K562 (cell line): ENCODE measurements around the gene OSM. TPM values are rescaled to one million over a fixed set of nuclear protein-coding genes. Genes with fewer than 3 reads are reported as not detected.
A peak's percentile ranks its signal among the peaks of the same experiment; 100 is the strongest.

ENCODE experiments used
- CCNT2 ChIP-seq: IDR thresholded peaks from 2 replicates; pipeline ENCODE4 v1.6.1; 2011; ENCODE audit warnings: borderline replicate concordance, low read depth, mild to moderate bottlenecking, moderate library complexity, mixed read lengths, low read length; ENCODE audit not compliant: insufficient read length; ENCODE audit errors: extremely low read depth
- CEBPZ ChIP-seq: fragments of 150-350 bp; IDR thresholded peaks from 2 replicates; pipeline ENCODE4 v1.6.1; 2014; ENCODE audit warnings: low read depth, mild to moderate bottlenecking, low read length, borderline replicate concordance
- ELK1 ChIP-seq: sonication (generic); formaldehyde crosslinking; IDR thresholded peaks from 2 replicates; pipeline ENCODE4 v1.8.1; 2022; ENCODE audit warnings: missing genetic modification reagents
- HMG20B ChIP-seq: fragments of 250-450 bp; sonication (Bioruptor Pico); IDR thresholded peaks from 2 replicates; pipeline ENCODE4 v1.5.0; 2021; ENCODE audit warnings: mild to moderate bottlenecking
- IRF2 ChIP-seq: sonication (generic); formaldehyde crosslinking; IDR thresholded peaks from 2 replicates; pipeline ENCODE4 v1.8.1; 2022; ENCODE audit warnings: mild to moderate bottlenecking, missing genetic modification reagents
- KDM5B ChIP-seq: fragments of 200-600 bp; sonication (generic); IDR thresholded peaks from 2 replicates; pipeline ENCODE4 v1.6.1; 2012; ENCODE audit warnings: low read depth, mild to moderate bottlenecking, moderate library complexity, low read length, control low read depth, inconsistent platforms; ENCODE audit not compliant: insufficient replicate concordance
- LEF1 ChIP-seq: fragments of 450-650 bp; IDR thresholded peaks from 2 replicates; pipeline ENCODE4 v1.6.1; 2016; ENCODE audit warnings: mild to moderate bottlenecking
- NFIC ChIP-seq: fragments of 450-650 bp; IDR thresholded peaks from 2 replicates; pipeline ENCODE4 v1.6.1; 2017; ENCODE audit warnings: mild to moderate bottlenecking, inconsistent platforms
- TCF7 ChIP-seq: sonication (generic); IDR thresholded peaks from 2 replicates; pipeline ENCODE4 v1.6.1; 2016; ENCODE audit warnings: antibody characterized with exemption, borderline replicate concordance
- ZKSCAN1 ChIP-seq: fragments of 150-350 bp; IDR thresholded peaks from 2 replicates; pipeline ENCODE4 v1.6.1; 2016; ENCODE audit warnings: low read depth, low read length
- polyA plus RNA-seq, 8 experiments: library from polyadenylated mRNA; depleted of rRNA in 4 of 8; stranded (reverse) in 5 of 8; unstranded in 3 of 8; fragments of >200 nt; fragmentation: Nextera tagmentation in 2 of 8; fragmentation: Illumina TruSeq in 1 of 8; extraction: Ambion mirVana in 2 of 8; extraction: Trizol in 1 of 8; gene quantifications; 2 replicates each; pipeline versions ENCODE4 v1.2.1 to v1.2.3, GENCODE V29; 2011 to 2014; ENCODE audit warnings: inconsistent platforms in 1 of 8, missing spikeins in 1 of 8
- total RNA-seq, 7 experiments: library from RNA; depleted of rRNA in 6 of 7; stranded (reverse); fragments of >200 nt in 6 of 7; fragmentation: Illumina TruSeq in 2 of 7; extraction: Trizol in 2 of 7; gene quantifications; 2 replicates each; pipeline versions ENCODE4 v1.2.1 to v1.2.3, GENCODE V29; 2011 to 2021; ENCODE audit warnings: low replicate concordance in 1 of 7
- TF ChIP-seq, protein P1 (sequence below): fragments of 150-350 bp; conservative IDR thresholded peaks from 2 replicates; pipeline ENCODE4 v1.6.1; 2014; ENCODE audit warnings: low read length

OSM gene
- total and polyA plus RNA-seq, 9 of the 15 experiments (the other 6 are each of a cell fraction or from before 2014, with no cell fraction given), result 0.22 TPM; not detected in 8

- TF ChIP-seq HMG20B (CRISPR knock-in tag), result no peak
- no peak for TF ChIP-seq ELK1
- no peak for TF ChIP-seq ZKSCAN1
- TF ChIP-seq IRF2 (CRISPR knock-in tag), result no peak
- peak; percentile 32 for TF ChIP-seq CCNT2
- TF ChIP-seq TCF7, result no peak
- TF ChIP-seq LEF1, result no peak
- TF ChIP-seq NFIC, result no peak
- TF ChIP-seq KDM5B, result no peak
- no peak for TF ChIP-seq CEBPZ
- TF ChIP-seq, protein P1, sequence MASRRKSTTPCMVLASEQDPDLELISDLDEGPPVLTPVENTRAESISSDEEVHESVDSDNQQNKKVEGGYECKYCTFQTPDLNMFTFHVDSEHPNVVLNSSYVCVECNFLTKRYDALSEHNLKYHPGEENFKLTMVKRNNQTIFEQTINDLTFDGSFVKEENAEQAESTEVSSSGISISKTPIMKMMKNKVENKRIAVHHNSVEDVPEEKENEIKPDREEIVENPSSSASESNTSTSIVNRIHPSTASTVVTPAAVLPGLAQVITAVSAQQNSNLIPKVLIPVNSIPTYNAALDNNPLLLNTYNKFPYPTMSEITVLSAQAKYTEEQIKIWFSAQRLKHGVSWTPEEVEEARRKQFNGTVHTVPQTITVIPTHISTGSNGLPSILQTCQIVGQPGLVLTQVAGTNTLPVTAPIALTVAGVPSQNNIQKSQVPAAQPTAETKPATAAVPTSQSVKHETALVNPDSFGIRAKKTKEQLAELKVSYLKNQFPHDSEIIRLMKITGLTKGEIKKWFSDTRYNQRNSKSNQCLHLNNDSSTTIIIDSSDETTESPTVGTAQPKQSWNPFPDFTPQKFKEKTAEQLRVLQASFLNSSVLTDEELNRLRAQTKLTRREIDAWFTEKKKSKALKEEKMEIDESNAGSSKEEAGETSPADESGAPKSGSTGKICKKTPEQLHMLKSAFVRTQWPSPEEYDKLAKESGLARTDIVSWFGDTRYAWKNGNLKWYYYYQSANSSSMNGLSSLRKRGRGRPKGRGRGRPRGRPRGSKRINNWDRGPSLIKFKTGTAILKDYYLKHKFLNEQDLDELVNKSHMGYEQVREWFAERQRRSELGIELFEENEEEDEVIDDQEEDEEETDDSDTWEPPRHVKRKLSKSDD, result no peak
Observed at GRCh38 chr22:30289141-30289979, 22.7 kb upstream of the OSM start, which contains the start of gene CASTOR1 (continued).
